ENCODE results near the gene TRIM28.

DNA sequence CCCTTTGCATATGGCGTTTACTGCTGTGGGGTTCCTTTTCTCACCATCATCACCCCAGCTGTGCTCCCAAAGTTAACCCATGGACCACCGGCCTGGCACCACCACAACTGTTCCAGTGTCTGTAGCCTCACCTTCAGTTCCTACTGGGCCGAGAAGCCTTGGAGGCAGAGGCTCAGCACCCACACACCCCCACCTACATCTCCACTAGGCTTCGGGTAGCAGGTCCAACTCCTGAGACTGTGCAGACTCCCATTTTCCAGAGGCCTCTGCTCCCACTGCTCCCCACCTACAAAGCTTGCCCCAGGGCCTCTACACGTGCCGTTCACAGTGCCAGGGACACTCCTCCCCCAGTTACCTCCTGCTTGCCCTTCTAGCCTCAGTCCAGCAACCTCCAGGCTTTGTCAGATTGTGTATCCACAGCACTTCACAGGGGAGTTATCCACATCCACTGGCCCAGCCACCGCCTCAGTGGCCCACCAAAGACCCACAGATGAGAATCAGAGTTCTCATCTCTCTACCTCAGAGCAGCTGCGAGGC lies 46.2 kb upstream of the TRIM28 start:
- TF ChIP-seq, protein P1, sequence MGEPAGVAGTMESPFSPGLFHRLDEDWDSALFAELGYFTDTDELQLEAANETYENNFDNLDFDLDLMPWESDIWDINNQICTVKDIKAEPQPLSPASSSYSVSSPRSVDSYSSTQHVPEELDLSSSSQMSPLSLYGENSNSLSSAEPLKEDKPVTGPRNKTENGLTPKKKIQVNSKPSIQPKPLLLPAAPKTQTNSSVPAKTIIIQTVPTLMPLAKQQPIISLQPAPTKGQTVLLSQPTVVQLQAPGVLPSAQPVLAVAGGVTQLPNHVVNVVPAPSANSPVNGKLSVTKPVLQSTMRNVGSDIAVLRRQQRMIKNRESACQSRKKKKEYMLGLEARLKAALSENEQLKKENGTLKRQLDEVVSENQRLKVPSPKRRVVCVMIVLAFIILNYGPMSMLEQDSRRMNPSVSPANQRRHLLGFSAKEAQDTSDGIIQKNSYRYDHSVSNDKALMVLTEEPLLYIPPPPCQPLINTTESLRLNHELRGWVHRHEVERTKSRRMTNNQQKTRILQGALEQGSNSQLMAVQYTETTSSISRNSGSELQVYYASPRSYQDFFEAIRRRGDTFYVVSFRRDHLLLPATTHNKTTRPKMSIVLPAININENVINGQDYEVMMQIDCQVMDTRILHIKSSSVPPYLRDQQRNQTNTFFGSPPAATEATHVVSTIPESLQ (CRISPR knock-in tag; IDR thresholded peaks at IDR 0.05), result no peak
- no peak for TF ChIP-seq CTCF (IDR thresholded peaks at IDR 0.05)
- no peak for TF ChIP-seq CREB1 (CRISPR knock-in tag; IDR thresholded peaks at IDR 0.05)
- TF ChIP-seq, protein P2, sequence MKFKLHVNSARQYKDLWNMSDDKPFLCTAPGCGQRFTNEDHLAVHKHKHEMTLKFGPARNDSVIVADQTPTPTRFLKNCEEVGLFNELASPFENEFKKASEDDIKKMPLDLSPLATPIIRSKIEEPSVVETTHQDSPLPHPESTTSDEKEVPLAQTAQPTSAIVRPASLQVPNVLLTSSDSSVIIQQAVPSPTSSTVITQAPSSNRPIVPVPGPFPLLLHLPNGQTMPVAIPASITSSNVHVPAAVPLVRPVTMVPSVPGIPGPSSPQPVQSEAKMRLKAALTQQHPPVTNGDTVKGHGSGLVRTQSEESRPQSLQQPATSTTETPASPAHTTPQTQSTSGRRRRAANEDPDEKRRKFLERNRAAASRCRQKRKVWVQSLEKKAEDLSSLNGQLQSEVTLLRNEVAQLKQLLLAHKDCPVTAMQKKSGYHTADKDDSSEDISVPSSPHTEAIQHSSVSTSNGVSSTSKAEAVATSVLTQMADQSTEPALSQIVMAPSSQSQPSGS (CRISPR knock-in tag; IDR thresholded peaks at IDR 0.05; ENCODE audit: borderline replicate concordance, low read depth), result no peak
- TF ChIP-seq NR3C1 (CRISPR knock-in tag; conservative IDR thresholded peaks at IDR 0.05; ENCODE audit: low read depth), result no peak
- TF ChIP-seq IRF2 (CRISPR knock-in tag; IDR thresholded peaks at IDR 0.05; ENCODE audit: borderline replicate concordance, low read depth), result no peak
- TF ChIP-seq, protein P3, sequence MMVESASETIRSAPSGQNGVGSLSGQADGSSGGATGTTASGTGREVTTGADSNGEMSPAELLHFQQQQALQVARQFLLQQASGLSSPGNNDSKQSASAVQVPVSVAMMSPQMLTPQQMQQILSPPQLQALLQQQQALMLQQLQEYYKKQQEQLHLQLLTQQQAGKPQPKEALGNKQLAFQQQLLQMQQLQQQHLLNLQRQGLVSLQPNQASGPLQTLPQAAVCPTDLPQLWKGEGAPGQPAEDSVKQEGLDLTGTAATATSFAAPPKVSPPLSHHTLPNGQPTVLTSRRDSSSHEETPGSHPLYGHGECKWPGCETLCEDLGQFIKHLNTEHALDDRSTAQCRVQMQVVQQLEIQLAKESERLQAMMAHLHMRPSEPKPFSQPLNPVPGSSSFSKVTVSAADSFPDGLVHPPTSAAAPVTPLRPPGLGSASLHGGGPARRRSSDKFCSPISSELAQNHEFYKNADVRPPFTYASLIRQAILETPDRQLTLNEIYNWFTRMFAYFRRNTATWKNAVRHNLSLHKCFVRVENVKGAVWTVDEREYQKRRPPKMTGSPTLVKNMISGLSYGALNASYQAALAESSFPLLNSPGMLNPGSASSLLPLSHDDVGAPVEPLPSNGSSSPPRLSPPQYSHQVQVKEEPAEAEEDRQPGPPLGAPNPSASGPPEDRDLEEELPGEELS (CRISPR knock-in tag; IDR thresholded peaks at IDR 0.05), result no peak
- TF ChIP-seq, protein P4, sequence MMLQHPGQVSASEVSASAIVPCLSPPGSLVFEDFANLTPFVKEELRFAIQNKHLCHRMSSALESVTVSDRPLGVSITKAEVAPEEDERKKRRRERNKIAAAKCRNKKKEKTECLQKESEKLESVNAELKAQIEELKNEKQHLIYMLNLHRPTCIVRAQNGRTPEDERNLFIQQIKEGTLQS (CRISPR knock-in tag; conservative IDR thresholded peaks at IDR 0.05), result no peak
